K562 (cell line): ENCODE data around the gene CHMP2A. TPM values are rescaled to one million over a fixed set of nuclear protein-coding genes. Genes with fewer than 3 reads are reported as not detected.

ENCODE experiments used
- ADNP ChIP-seq: fragments of 200-800 bp; sonication (Bioruptor generic); IDR thresholded peaks from 2 replicates; pipeline ENCODE4 v1.6.1; 2016; ENCODE audit warnings: missing genetic modification characterization, missing compliant biosample characterization
- BRCA1 ChIP-seq, 2 experiments: fragments of 450-650 bp in 1 of 2; sonication (generic) in 1 of 2; formaldehyde crosslinking in 1 of 2; IDR thresholded peaks; 2 replicates each; pipeline versions ENCODE4 v1.5.0 to v1.6.1; 2017 to 2020; ENCODE audit warnings: mild to moderate bottlenecking in 1 of 2, missing genetic modification reagents in 1 of 2
- CEBPG ChIP-seq, 3 experiments: fragments of 200-800 bp in 1 of 3; sonication (Bioruptor generic) in 1 of 3; sonication (generic) in 1 of 3; formaldehyde crosslinking in 1 of 3; IDR thresholded peaks in 2 of 3; conservative IDR thresholded peaks in 1 of 3; 2 replicates each; pipeline versions ENCODE4 v1.6.1 to v1.8.0; 2016 to 2022; ENCODE audit warnings: missing compliant biosample characterization in 2 of 3, missing genetic modification characterization in 2 of 3, mild to moderate bottlenecking in 1 of 3, missing genetic modification reagents in 1 of 3
- E2F3 ChIP-seq: fragments of 250-450 bp; sonication (Bioruptor Pico); IDR thresholded peaks from 2 replicates; pipeline ENCODE4 v1.4.0; 2020; ENCODE audit warnings: mild to moderate bottlenecking
- GMEB1 ChIP-seq: fragments of 250-450 bp; sonication (Bioruptor Pico); IDR thresholded peaks from 2 replicates; pipeline ENCODE4 v1.4.0; 2020; ENCODE audit warnings: mild to moderate bottlenecking
- GTF2A2 ChIP-seq: IDR thresholded peaks from 2 replicates; pipeline ENCODE4 v1.6.1; 2016; ENCODE audit warnings: mild to moderate bottlenecking, missing genetic modification characterization, missing compliant biosample characterization
- HNRNPLL ChIP-seq: fragments of 200-400 bp; formaldehyde crosslinking; IDR thresholded peaks from 2 replicates; pipeline ENCODE4 v1.6.1; 2017; ENCODE audit warnings: low read length, low read depth, mild to moderate bottlenecking; ENCODE audit not compliant: poor library complexity, severe bottlenecking
- LCOR ChIP-seq: sonication (generic); formaldehyde crosslinking; IDR thresholded peaks from 2 replicates; pipeline ENCODE4 v1.8.0; 2022; ENCODE audit warnings: mild to moderate bottlenecking, missing genetic modification reagents
- MAX ChIP-seq: sonication (generic); formaldehyde crosslinking; IDR thresholded peaks from 2 replicates; pipeline ENCODE4 v1.9.0; 2022; ENCODE audit warnings: mild to moderate bottlenecking, missing genetic modification reagents
- NCOA6 ChIP-seq: fragments of 450-650 bp; IDR thresholded peaks from 2 replicates; pipeline ENCODE4 v1.6.1; 2017; ENCODE audit warnings: mild to moderate bottlenecking
- PHTF2 ChIP-seq: fragments of 250-450 bp; sonication (Bioruptor Pico); IDR thresholded peaks from 2 replicates; pipeline ENCODE4 v1.5.0; 2021; ENCODE audit warnings: mild to moderate bottlenecking
- RAD21 ChIP-seq, 2 experiments: fragments of 250-450 bp in 1 of 2; fragments of 450-650 bp in 1 of 2; sonication (Bioruptor Pico) in 1 of 2; formaldehyde crosslinking in 1 of 2; IDR thresholded peaks in 1 of 2; conservative IDR thresholded peaks in 1 of 2; 2 replicates each; pipeline versions ENCODE4 v1.4.0 to v1.8.0; 2020 to 2022; ENCODE audit warnings: mild to moderate bottlenecking in 2 of 2, moderate library complexity in 1 of 2
- RBFOX2 ChIP-seq: fragments of 200-400 bp; formaldehyde crosslinking; IDR thresholded peaks from 2 replicates; pipeline ENCODE4 v1.6.1; 2017; ENCODE audit warnings: low read depth, mild to moderate bottlenecking, low read length, moderate library complexity
- SETDB1 ChIP-seq: IDR thresholded peaks from one replicate; pipeline ENCODE4 v1.6.1; 2012; ENCODE audit warnings: low read length, control low read depth, inconsistent platforms
- SMARCC2 ChIP-seq: fragments of 450-650 bp; IDR thresholded peaks from 2 replicates; pipeline ENCODE4 v1.6.1; 2017; ENCODE audit warnings: antibody characterized with exemption, moderate library complexity, mild to moderate bottlenecking, low read depth
- SP1 ChIP-seq: sonication (generic); formaldehyde crosslinking; IDR thresholded peaks from 2 replicates; pipeline ENCODE4 v1.8.1; 2022; ENCODE audit warnings: mild to moderate bottlenecking, missing genetic modification reagents
- TCF7L2 ChIP-seq: fragments of 150-350 bp; IDR thresholded peaks from 2 replicates; pipeline ENCODE4 v1.6.1; 2016; ENCODE audit warnings: low read depth, mild to moderate bottlenecking, low read length, moderate library complexity
- ZC3H4 ChIP-seq: sonication (generic); formaldehyde crosslinking; IDR thresholded peaks from 2 replicates; pipeline ENCODE4 v1.9.0; 2021; ENCODE audit warnings: missing genetic modification reagents, borderline replicate concordance
- ZNF175 ChIP-seq: fragments of 200-800 bp; sonication (Bioruptor generic); IDR thresholded peaks from 2 replicates; pipeline ENCODE4 v1.6.1; 2016; ENCODE audit warnings: low read depth, mild to moderate bottlenecking, missing genetic modification characterization, missing compliant biosample characterization
- ZNF695 ChIP-seq: fragments of 450-650 bp; formaldehyde crosslinking; IDR thresholded peaks from 2 replicates; pipeline ENCODE4 v1.4.0; 2020; ENCODE audit warnings: mild to moderate bottlenecking, moderate library complexity
- ZNF764 ChIP-seq: fragments of 250-450 bp; sonication (Bioruptor Pico); IDR thresholded peaks from 2 replicates; pipeline ENCODE4 v1.4.0; 2020; ENCODE audit warnings: low read depth, mild to moderate bottlenecking, moderate library complexity
- polyA plus RNA-seq, 8 experiments: library from polyadenylated mRNA; depleted of rRNA in 4 of 8; stranded (reverse) in 5 of 8; unstranded in 3 of 8; fragments of >200 nt; fragmentation: Nextera tagmentation in 2 of 8; fragmentation: Illumina TruSeq in 1 of 8; extraction: Ambion mirVana in 2 of 8; extraction: Trizol in 1 of 8; gene quantifications; 2 replicates each; pipeline versions ENCODE4 v1.2.1 to v1.2.3, GENCODE V29; 2011 to 2014; ENCODE audit warnings: inconsistent platforms in 1 of 8, missing spikeins in 1 of 8
- total RNA-seq, 7 experiments: library from RNA; depleted of rRNA in 6 of 7; stranded (reverse); fragments of >200 nt in 6 of 7; fragmentation: Illumina TruSeq in 2 of 7; extraction: Trizol in 2 of 7; gene quantifications; 2 replicates each; pipeline versions ENCODE4 v1.2.1 to v1.2.3, GENCODE V29; 2011 to 2021; ENCODE audit warnings: low replicate concordance in 1 of 7
- TF ChIP-seq, protein P1 (sequence below): fragments of 250-450 bp; sonication (Bioruptor Pico); IDR thresholded peaks from 2 replicates; pipeline ENCODE4 v1.5.0; 2021; ENCODE audit warnings: mild to moderate bottlenecking, moderate library complexity

Gene CHMP2A
- total and polyA plus RNA-seq, 9 of the 15 experiments (the other 6 are each of a cell fraction or from before 2014, with no cell fraction given) = 57.6 to 159 (median 87.2) TPM

GRCh38 chr19:58581227-58582141 lies 26.6 kb upstream of the CHMP2A start (continued):
- TF ChIP-seq RBFOX2 (peak; percentile 35; the same call in 1 of the 2 replicates), NCOA6 (no peak), SETDB1 (no peak), ZNF175 (CRISPR knock-in tag) (no peak), RAD21 (CRISPR knock-in tag; conservative IDR thresholded peaks at IDR 0.05 in 1 of 2, IDR thresholded peaks at IDR 0.05 in 1 of 2) (peak; percentile 99), PHTF2 (CRISPR knock-in tag) (no peak), E2F3 (CRISPR knock-in tag) (no peak), SMARCC2 (no peak), GMEB1 (no peak), LCOR (CRISPR knock-in tag) (peak; percentile 73; the same call in 1 of the 2 replicates), TCF7L2 (no peak), ZC3H4 (no peak), ADNP (no peak), ZNF695 (CRISPR knock-in tag) (no peak), GTF2A2 (tag) (no peak), CEBPG (CRISPR knock-in tag; IDR thresholded peaks at IDR 0.05) (no peak), CEBPG (tag; conservative IDR thresholded peaks at IDR 0.05 in 1 of 2, IDR thresholded peaks at IDR 0.05 in 1 of 2) (no peak), ZNF764 (CRISPR knock-in tag) (peak; percentile 91), BRCA1 (IDR thresholded peaks at IDR 0.05) (no peak), BRCA1 (CRISPR knock-in tag; IDR thresholded peaks at IDR 0.05) (no peak), SP1 (CRISPR knock-in tag) (peak; percentile 84), MAX (peak; percentile 74), HNRNPLL (no peak)
- TF ChIP-seq, protein P1, sequence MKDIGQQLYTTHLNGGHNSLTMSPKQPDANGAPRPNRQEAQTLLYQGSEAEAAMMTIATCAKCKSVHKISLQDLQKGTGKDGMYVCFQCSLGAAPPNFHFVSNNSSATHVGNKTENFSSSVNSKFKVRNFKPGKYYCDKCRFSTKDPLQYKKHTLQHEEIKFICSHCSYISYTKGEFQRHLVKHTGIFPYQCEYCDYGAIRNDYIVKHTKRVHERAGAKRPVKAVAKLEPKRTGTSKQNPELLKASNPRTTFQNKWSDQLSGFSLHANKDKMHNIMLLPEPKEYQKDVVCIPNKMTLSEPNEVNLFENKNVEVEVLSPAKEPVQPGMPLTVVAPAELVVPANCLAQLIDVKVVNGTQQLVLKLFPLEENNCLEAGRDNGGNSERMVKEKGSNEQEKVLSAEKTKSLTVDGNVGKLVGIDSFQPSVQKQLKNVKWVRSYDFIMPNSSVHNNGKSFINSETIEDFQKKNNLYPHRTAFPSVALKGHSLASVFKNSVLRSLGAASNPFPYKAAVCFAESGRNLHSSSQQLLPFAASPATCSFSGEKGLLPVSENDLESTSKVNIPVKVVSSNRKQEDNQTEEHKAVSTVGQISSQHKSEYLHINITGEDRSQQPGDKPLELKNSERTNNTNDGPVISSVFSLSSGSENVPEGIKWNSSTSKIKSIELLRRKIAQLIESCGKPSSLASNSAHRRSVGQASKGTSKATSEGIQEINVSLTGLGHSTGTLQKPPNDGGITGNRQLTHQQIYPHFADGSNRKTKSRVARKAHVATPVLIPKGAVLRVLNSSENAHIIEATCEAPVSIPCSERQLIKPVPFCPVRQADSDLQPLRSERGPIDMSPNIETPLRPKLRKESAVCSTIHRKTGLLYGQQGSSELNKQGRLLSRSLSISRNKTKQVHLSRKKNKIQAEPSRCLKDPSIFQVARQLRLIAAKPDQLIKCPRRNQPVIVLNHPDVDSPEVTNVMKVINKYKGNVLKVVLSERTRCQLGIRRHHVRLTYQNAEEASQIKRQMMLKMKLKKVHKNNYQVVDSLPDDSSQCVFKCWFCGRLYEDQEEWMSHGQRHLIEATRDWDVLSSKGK (CRISPR knock-in tag) = no peak
